AG09309 (cell line): ENCODE data around the gene OR6K2.

Experiments
- DNase-seq: peaks from one replicate; pipeline ENCODE4 v3.0.0-alpha.2; 2010; ENCODE audit warnings: low read depth
- H3K4me3 ChIP-seq: 2 replicates; pipeline ENCODE4 v1.5.1; 2011; ENCODE audit warnings: mild to moderate bottlenecking, low read depth, low read length, moderate library complexity; ENCODE audit not compliant: control insufficient read depth
- TF ChIP-seq, protein P1 (sequence below): IDR thresholded peaks from 2 replicates; pipeline ENCODE4 v1.5.1; 2011; ENCODE audit warnings: mild to moderate bottlenecking, low read depth, low read length, inconsistent platforms; ENCODE audit not compliant: insufficient read depth, control insufficient read depth; ENCODE audit errors: missing control alignments

OR6K2 gene, protein sequence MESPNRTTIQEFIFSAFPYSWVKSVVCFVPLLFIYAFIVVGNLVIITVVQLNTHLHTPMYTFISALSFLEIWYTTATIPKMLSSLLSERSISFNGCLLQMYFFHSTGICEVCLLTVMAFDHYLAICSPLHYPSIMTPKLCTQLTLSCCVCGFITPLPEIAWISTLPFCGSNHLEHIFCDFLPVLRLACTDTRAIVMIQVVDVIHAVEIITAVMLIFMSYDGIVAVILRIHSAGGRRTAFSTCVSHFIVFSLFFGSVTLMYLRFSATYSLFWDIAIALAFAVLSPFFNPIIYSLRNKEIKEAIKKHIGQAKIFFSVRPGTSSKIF

DNA sequence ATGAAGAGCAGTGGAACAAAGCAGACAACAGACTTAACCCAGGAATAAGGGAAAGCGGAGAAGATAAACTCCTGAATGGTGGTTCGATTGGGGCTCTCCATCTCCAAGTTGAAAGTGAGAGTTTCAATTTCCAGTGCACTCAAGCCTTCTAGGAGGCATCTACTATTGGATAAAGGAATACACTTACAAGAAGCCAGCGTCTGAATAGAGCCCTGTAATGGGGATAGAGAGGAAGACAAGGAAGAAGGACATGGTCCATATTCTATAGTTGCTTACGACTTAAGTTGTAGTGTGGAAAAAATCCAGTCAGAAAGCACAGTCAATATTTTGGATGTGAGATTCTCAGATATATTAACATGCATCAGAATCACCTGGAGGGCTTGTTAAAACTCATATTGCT, at the start of gene OR6K2:
TSS of gene OR6K2 (minus strand) at position 101 of the 400 bp plus-strand sequence. CDS start at position 101, 0 bp downstream.
- DNase-seq, result no peak
- TF ChIP-seq, protein P1, sequence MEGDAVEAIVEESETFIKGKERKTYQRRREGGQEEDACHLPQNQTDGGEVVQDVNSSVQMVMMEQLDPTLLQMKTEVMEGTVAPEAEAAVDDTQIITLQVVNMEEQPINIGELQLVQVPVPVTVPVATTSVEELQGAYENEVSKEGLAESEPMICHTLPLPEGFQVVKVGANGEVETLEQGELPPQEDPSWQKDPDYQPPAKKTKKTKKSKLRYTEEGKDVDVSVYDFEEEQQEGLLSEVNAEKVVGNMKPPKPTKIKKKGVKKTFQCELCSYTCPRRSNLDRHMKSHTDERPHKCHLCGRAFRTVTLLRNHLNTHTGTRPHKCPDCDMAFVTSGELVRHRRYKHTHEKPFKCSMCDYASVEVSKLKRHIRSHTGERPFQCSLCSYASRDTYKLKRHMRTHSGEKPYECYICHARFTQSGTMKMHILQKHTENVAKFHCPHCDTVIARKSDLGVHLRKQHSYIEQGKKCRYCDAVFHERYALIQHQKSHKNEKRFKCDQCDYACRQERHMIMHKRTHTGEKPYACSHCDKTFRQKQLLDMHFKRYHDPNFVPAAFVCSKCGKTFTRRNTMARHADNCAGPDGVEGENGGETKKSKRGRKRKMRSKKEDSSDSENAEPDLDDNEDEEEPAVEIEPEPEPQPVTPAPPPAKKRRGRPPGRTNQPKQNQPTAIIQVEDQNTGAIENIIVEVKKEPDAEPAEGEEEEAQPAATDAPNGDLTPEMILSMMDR, result no peak
- H3K4me3 ChIP-seq, result no peak within 1 kb of the TSS

DNA sequence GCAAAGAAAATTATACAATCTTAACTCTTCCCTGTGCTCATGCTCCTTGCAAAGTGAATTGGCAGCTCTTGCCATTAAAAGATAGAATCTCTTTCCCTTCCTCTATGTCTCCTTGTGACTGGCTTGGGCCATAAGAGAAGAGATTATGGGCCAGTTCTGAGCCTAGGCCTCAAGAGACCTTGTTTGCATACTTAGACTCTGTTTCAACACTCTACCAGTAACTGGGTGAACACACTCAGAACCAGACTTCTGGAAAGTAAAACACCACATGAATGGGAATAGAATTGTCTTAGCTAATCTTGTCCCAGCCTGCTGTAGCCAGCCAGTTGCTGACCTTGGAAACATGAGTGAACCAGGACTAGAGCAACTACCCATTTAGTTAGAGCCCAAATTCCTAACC, 35.4 kb upstream of the OR6K2 start:
- TF ChIP-seq, protein P1, result no peak
- DNase-seq, result no peak
- H3K4me3 ChIP-seq, result no peak overlapping the region

DNA sequence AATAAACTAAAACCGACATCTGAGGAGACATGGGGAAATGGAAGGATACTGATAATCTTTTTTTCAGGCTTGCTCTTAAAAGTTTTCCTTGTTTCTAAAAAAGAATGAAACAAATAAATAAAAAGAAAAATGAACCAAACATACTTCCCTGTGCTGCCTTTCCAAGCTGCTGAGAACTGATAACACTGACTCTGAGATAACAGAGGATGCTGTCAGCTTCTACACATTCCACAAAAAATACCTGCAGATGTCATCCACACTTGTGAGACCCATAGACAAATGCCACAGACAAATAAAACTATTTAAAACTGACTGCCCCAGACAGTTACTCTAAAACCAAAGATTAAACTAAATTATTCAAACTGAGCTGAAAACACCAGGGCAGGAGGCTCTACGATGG, 32.1 kb upstream of the OR6K2 start:
- DNase-seq, result no peak
- no peak overlapping the region for H3K4me3 ChIP-seq
- TF ChIP-seq, protein P1, result no peak

DNA sequence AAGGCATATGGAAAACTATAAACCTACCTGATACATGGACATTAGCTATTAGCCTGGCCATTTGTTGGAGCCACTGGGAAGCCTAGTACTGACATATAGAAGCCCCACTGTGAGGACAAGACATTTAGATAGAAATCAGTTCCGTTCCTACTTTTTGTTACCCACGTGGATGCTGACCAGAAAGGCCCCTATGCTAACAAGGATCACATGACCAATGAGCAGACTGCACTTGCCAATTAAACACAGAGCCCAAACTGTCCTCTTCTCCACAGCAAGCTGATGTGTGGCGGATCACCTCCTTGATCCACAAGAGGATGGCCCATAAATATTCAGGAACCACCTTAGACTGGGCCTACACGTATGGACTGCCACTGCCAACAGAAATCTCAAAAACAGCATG, 31.3 kb upstream of the OR6K2 start:
- TF ChIP-seq, protein P1, result no peak
- H3K4me3 ChIP-seq, result no peak overlapping the region
- DNase-seq, result no peak

DNA sequence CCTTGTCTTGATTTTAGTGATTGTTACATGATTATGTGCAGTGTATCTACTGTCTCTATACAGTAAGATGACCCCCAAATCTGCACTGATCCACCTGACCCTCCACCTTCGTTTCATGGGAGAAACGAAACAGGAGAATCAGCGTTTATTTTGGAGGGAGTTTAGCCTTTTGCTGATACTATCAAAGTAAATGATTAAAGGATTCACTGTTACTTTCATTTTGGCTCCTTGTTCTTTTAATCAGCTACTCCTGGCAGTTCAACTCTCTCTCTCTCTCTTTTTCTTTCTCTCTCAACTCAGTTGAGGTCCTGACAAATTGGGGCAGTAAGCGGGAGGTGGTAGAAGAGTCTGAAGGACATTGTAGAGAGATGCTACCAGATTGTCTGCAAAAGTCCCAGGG, 30.0 kb upstream of the OR6K2 start:
- DNase-seq, result no peak
- H3K4me3 ChIP-seq, result no peak overlapping the region
- TF ChIP-seq, protein P1, result no peak

DNA sequence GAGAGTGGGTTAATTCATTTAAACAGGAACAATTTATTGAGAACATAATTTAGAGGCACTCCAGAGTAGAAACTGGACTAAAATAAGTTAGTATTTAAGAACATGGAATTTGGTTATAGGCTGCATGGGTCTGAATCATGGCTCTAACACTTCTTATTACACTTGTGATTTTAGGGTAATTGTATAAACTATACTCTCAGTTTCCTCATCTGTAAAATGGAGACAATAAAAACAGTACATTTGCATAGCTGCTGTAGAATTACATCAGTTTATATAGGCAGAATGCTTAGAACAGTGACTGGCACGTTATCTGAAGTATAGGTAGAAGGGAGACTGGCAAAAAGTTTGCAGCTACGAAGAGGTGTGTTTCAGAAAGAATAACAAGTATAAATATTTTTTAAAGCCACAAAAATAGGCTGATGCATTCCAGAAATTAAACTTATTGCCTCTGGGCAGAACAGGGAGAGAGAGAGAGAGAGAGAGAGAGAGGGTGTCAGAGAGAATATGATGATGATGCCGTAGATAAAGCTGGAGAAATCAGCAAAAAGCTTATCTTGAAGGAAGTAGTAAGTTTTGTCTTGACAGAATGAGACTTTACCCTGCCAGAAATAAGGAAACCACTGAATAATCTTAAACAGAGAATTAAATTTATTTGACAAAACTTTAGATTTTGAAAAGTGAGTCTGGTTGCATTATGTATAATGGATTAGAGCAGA, 28.2 kb upstream of the OR6K2 start:
- no peak for DNase-seq
- no peak overlapping the region for H3K4me3 ChIP-seq
- TF ChIP-seq, protein P1, result no peak

DNA sequence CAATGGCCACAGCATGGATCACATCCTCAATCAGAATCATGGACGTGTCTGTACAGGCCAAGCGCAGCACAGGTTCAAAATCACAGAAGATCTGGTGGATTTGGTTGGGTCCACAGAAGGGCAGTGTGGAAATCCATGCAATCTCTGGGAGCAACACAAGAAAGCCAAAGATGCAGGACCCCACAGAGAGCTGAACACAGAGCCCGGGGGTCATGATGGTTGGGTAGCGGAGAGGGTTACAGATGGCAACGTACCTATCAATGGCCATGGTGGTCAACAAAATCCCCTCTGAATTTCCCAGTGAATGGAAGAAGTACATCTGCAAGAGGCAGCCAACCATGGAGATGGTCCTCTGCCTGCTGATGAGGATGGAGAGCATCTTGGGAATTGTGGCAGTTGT, 24.0 kb upstream of the OR6K2 start:
- no peak overlapping the region for H3K4me3 ChIP-seq
- no peak for DNase-seq
- TF ChIP-seq, protein P1, result no peak
